Esophagus squamous epithelium (tissue), 5 donors: Measurements from ENCODE around the gene YARS1. TPM values are rescaled to one million over a fixed set of nuclear protein-coding genes. Genes with fewer than 3 reads are reported as not detected.

Source experiments
- DNase-seq: peaks from one replicate; lab custom pipeline; 2025; lab: John Stamatoyannopoulos, UW
- H3K27ac ChIP-seq, 4 donors: fragments of 200-600 bp; sonication (generic); one replicate each; pipeline ENCODE4 v1.5.1; 2016 to 2019; ENCODE audit warnings: mild to moderate bottlenecking in 1 of 4
- H3K27me3 ChIP-seq, 4 donors: fragments of 200-600 bp; sonication (generic); 1 replicate in 3 of 4; 2 replicates in 1 of 4; pipeline versions ENCODE4 v1.5.1 to v1.6.0; 2017 to 2021; ENCODE audit warnings: antibody characterized with exemption in 1 of 4
- H3K36me3 ChIP-seq, 3 donors: fragments of 200-600 bp; sonication (generic); one replicate each; pipeline ENCODE4 v1.5.1; 2016 to 2019
- H3K4me1 ChIP-seq, 3 donors: fragments of 200-600 bp; sonication (generic); one replicate each; pipeline ENCODE4 v1.5.1; 2017 to 2019
- H3K4me3 ChIP-seq, 4 donors: fragments of 200-600 bp; sonication (generic); 1 replicate in 3 of 4; 2 replicates in 1 of 4; pipeline ENCODE4 v1.5.1; 2016 to 2019; ENCODE audit warnings: mild to moderate bottlenecking in 2 of 4, moderate library complexity in 1 of 4
- H3K9me3 ChIP-seq, 3 donors: fragments of 200-600 bp; sonication (generic); one replicate each; pipeline ENCODE4 v1.5.1; 2016 to 2019
- POLR2A ChIP-seq, 4 donors: fragments of 450-650 bp; IDR thresholded peaks; one replicate each; pipeline ENCODE4 v1.6.1; 2017; ENCODE audit warnings: antibody characterized with exemption in 4 of 4, mild to moderate bottlenecking in 4 of 4, moderate library complexity in 3 of 4
- WGBS, 2 donors: methylation state at CpG; one replicate each; pipeline ENCODE4 v1.1.5; 2018; 5-methylcytosine and 5-hydroxymethylcytosine counted together
- intact Hi-C: fragments of 100-400 bp; cut with DNase I; formaldehyde crosslinking; loops from one replicate; pipeline ENCODE4 v1.15.0; 2022
- total RNA-seq, 4 donors: library from RNA; depleted of rRNA; stranded (reverse); fragments of >200 nt; gene quantifications; one replicate each; pipeline ENCODE4 v1.1.0, GENCODE V29; 2016
- TF ChIP-seq, protein P1 (sequence below), 6 experiments: fragments of 450-650 bp in 4 of 6; fragments of 200-600 bp in 2 of 6; sonication (generic) in 2 of 6; IDR thresholded peaks; one replicate each; pipeline ENCODE4 v1.5.1; 2016 to 2019; ENCODE audit warnings: antibody characterized with exemption in 6 of 6, mild to moderate bottlenecking in 4 of 6, moderate library complexity in 4 of 6
- donor health status: DM: yes; HTN: yes; CAD: no.

Gene YARS1
- total RNA-seq, 4 donors from 2014 or later, result 46.7 to 92.0 (median 62.3) TPM

DNA sequence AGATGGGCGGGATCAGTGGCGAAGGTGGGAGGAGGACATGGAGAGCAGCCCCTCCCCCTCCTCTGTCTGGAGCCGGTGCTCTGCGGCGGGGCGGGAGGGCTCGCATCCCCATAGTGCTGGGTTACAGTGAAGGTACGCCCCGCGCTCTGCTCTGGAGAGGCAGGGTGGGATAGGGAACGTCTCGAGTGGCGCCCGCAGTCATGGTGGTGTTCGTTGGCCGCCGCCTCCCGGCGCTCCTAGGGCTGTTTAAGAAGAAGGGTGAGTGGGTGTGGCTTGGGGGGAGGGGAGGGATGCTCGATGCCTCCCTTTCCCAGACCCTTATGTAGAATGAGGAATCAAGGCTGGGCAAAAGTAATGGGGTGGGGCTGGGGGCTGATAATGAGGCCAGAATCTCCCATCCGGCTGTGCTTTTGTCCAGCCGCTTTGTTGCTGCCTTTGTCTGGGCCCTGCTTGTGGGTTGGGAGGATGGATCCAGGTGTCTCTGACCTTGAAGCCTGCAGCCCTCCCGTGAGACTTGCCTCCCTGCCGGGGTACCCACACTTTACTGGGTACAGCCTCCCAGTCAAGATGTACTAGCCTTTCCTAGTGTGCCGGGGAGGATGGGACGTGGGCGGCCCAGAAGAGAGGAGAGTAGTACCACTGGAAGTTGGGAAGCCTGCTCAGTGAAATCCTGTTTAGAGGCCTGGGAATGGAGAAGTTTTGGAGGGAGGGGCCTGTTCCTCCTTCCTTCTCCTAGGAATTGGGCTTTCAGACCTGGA, 51.4 kb downstream of the YARS1 start:
- 68 to 78% methylated on average over 7 to 14 of the region's 27 CpGs for WGBS, 2 donors
- DNase-seq, result no peak
- Histone ChIP-seq H3K9me3 (no peaks in the 10 kb centered on the region), H3K36me3 (peaks cover 11 to 55% (median 11%) of the 10 kb centered on the region in 3 donors), H3K4me1 (peaks cover 55 to 100% (median 89%) of the 10 kb centered on the region in 3 donors), H3K27ac (peak overlapping the region; percentile 5 to 96 (median 64)), H3K4me3 (no peak overlapping the region), H3K27me3 (no peaks in the 10 kb centered on the region)
- intact Hi-C loops, result no loop called here
- TF ChIP-seq POLR2A (IDR thresholded peaks at IDR 0.05), result no peak
- TF ChIP-seq, protein P1, sequence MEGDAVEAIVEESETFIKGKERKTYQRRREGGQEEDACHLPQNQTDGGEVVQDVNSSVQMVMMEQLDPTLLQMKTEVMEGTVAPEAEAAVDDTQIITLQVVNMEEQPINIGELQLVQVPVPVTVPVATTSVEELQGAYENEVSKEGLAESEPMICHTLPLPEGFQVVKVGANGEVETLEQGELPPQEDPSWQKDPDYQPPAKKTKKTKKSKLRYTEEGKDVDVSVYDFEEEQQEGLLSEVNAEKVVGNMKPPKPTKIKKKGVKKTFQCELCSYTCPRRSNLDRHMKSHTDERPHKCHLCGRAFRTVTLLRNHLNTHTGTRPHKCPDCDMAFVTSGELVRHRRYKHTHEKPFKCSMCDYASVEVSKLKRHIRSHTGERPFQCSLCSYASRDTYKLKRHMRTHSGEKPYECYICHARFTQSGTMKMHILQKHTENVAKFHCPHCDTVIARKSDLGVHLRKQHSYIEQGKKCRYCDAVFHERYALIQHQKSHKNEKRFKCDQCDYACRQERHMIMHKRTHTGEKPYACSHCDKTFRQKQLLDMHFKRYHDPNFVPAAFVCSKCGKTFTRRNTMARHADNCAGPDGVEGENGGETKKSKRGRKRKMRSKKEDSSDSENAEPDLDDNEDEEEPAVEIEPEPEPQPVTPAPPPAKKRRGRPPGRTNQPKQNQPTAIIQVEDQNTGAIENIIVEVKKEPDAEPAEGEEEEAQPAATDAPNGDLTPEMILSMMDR (IDR thresholded peaks at IDR 0.05), result no peak

GRCh38 chr1:32764826-32765569, 52.2 kb downstream of the YARS1 start:
- H3K27ac ChIP-seq, result peak overlapping the region in 3 of 4 donors; percentile 40 to 96 (median 67)
- TF ChIP-seq POLR2A (IDR thresholded peaks at IDR 0.05), result no peak
- TF ChIP-seq, protein P1 (IDR thresholded peaks at IDR 0.05), result no peak
- peaks cover 59 to 100% (median 95%) of the 10 kb centered on the region in 3 donors for H3K4me1 ChIP-seq
- H3K36me3 ChIP-seq, result peaks cover 3 to 48% (median 4%) of the 10 kb centered on the region in 3 donors
- no peak for DNase-seq
- no peak overlapping the region for H3K4me3 ChIP-seq
- intact Hi-C loops, result no loop called here
- no peaks in the 10 kb centered on the region for H3K9me3 ChIP-seq
- 59 to 91% methylated on average over 2 to 6 of the region's 7 CpGs for WGBS, 2 donors
- no peaks in the 10 kb centered on the region for H3K27me3 ChIP-seq

GRCh38 chr1:32763221-32763620, 53.9 kb downstream of the YARS1 start:
- TF ChIP-seq, protein P1 (IDR thresholded peaks at IDR 0.05), result no peak
- TF ChIP-seq POLR2A (IDR thresholded peaks at IDR 0.05), result no peak
- Histone ChIP-seq H3K27me3 (no peaks in the 10 kb centered on the region), H3K4me1 (peaks cover 64 to 100% (median 92%) of the 10 kb centered on the region in 3 donors), H3K9me3 (no peaks in the 10 kb centered on the region), H3K27ac (peak overlapping the region; percentile 57 to 96 (median 96)), H3K36me3 (peaks cover 0 to 30% (median 0%) of the 10 kb centered on the region in 3 donors), H3K4me3 (no peak overlapping the region)
- DNase-seq, result no peak
- 40 to 43% methylated on average over 5 of the region's 5 CpGs for WGBS, 2 donors
- intact Hi-C loops, result no loop called here

DNA sequence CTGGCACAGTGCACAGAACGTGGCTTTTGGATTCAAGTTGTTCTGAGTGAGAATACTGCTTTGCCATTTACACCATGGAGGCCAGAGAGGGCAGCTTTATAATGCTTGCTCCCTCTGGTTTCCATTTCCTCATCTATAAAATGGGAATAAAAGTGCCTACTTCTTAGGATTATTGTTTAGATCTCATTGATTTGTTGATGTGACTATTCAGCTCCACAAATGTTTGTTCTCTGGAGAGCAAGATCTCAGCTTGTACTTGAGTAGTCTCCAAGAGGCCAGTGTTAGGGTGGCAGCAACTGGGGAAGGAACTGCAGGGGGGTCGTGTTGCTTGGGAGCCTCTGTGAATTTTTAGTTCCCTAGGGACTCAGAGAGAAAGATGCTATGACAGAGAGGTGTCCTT, 55.2 kb downstream of the YARS1 start:
- Histone ChIP-seq H3K4me1 (peaks cover 65 to 100% (median 86%) of the 10 kb centered on the region in 3 donors), H3K4me3 (no peak overlapping the region), H3K9me3 (no peaks in the 10 kb centered on the region), H3K27me3 (no peaks in the 10 kb centered on the region), H3K27ac (peak overlapping the region; percentile 95 to 96 (median 96)), H3K36me3 (peaks cover 0 to 24% (median 0%) of the 10 kb centered on the region in 3 donors)
- intact Hi-C loops, result no loop called here
- no peak for DNase-seq
- 13 to 32% methylated on average over 2 of the region's 2 CpGs for WGBS, 2 donors
- TF ChIP-seq POLR2A (IDR thresholded peaks at IDR 0.05), result no peak
- TF ChIP-seq, protein P1 (IDR thresholded peaks at IDR 0.05), result no peak
